Mesendoderm (in vitro differentiated cells): ENCODE measurements around the gene KRT15.
A peak's percentile ranks its signal among the peaks of the same experiment; 100 is the strongest.

Experiments used
- DNase-seq: peaks from one replicate; pipeline ENCODE4 v3.0.0; 2013
- H2AK5ac ChIP-seq: 2 replicates; pipeline ENCODE4 v1.6.1; 2013; ENCODE audit warnings: low read length, inconsistent platforms
- H2BK120ac ChIP-seq: 2 replicates; pipeline ENCODE4 v1.6.1; 2013; ENCODE audit warnings: low read depth, mild to moderate bottlenecking, low read length, moderate library complexity, mixed read lengths
- H2BK15ac ChIP-seq: replicated peaks from 2 replicates; pipeline ENCODE4 v1.6.1; 2013; ENCODE audit warnings: low read depth, mild to moderate bottlenecking, moderate library complexity
- H2BK5ac ChIP-seq: 2 replicates; pipeline ENCODE4 v1.6.1; 2013; ENCODE audit warnings: low read length, inconsistent platforms
- H3K18ac ChIP-seq: 2 replicates; pipeline ENCODE4 v1.6.1; 2013; ENCODE audit warnings: mild to moderate bottlenecking, low read length, mixed read lengths
- H3K23ac ChIP-seq: one replicate; pipeline ENCODE4 v1.6.1; 2013; ENCODE audit warnings: low read length
- H3K27ac ChIP-seq: 2 replicates; pipeline ENCODE4 v1.5.1; 2013; ENCODE audit warnings: low read depth, mild to moderate bottlenecking, inconsistent platforms, low read length, moderate library complexity
- H3K27me3 ChIP-seq: 2 replicates; pipeline ENCODE4 v1.6.1; 2013; ENCODE audit warnings: low read length, control low read depth, mild to moderate bottlenecking, inconsistent platforms; ENCODE audit not compliant: insufficient read depth, poor library complexity
- H3K36me3 ChIP-seq: 2 replicates; pipeline ENCODE4 v1.6.1; 2013; ENCODE audit warnings: low read length, inconsistent platforms; ENCODE audit not compliant: control insufficient read depth, insufficient read depth
- H3K4ac ChIP-seq: one replicate; pipeline ENCODE4 v1.6.1; 2013; ENCODE audit warnings: low read depth, mild to moderate bottlenecking, low read length, moderate library complexity
- H3K4me1 ChIP-seq: 2 replicates; pipeline ENCODE4 v1.6.1; 2013; ENCODE audit warnings: low read depth, low read length, inconsistent platforms; ENCODE audit not compliant: control insufficient read depth
- H3K4me2 ChIP-seq: 2 replicates; pipeline ENCODE4 v1.6.1; 2013; ENCODE audit warnings: low read length
- H3K4me3 ChIP-seq: 2 replicates; pipeline ENCODE4 v1.5.1; 2013; ENCODE audit warnings: mild to moderate bottlenecking, low read length
- H3K56ac ChIP-seq: one replicate; pipeline ENCODE4 v1.6.1; 2013; ENCODE audit warnings: low read length
- H3K79me1 ChIP-seq: 2 replicates; pipeline ENCODE4 v1.6.1; 2013; ENCODE audit warnings: low read length, inconsistent platforms
- H3K79me2 ChIP-seq: 2 replicates; pipeline ENCODE4 v1.6.1; 2013; ENCODE audit warnings: mild to moderate bottlenecking, low read length; ENCODE audit not compliant: control insufficient read depth, insufficient read depth
- H3K9ac ChIP-seq: 2 replicates; pipeline ENCODE4 v1.6.1; 2013; ENCODE audit warnings: low read length, inconsistent platforms
- H4K5ac ChIP-seq: one replicate; pipeline ENCODE4 v1.6.1; 2013; ENCODE audit warnings: low read length
- H4K8ac ChIP-seq: one replicate; pipeline ENCODE4 v1.6.1; 2013; ENCODE audit warnings: low read depth, mild to moderate bottlenecking, control low read depth, low read length, moderate library complexity
- WGBS: extraction: QIAGEN DNeasy Blood & Tissue Kit; methylation state at CpG from one replicate; pipeline ENCODE4 v1.1.7; 2013; ENCODE audit warnings: low lambda C conversion rate, missing lambda C conversion rate; ENCODE audit not compliant: insufficient coverage; ENCODE audit errors: extremely low coverage; 5-methylcytosine and 5-hydroxymethylcytosine counted together

Gene KRT15

GRCh38 chr17:41504246-41504977, 14.3 kb downstream of the KRT15 start:
- Histone ChIP-seq H3K27ac (no peak overlapping the region), H2BK120ac (no peak overlapping the region), H3K36me3 (no peaks in the 10 kb centered on the region), H3K23ac (no peak overlapping the region), H3K4ac (no peak overlapping the region), H3K56ac (no peak overlapping the region), H2BK15ac (no peak overlapping the region), H3K18ac (no peak overlapping the region), H3K79me2 (no peaks in the 10 kb centered on the region), H3K4me2 (no peak overlapping the region), H3K4me1 (peaks cover 8% of the 10 kb centered on the region), H2BK5ac (no peak overlapping the region), H4K5ac (no peak overlapping the region), H3K79me1 (no peaks in the 10 kb centered on the region), H4K8ac (no peak overlapping the region), H3K27me3 (no peaks in the 10 kb centered on the region), H2AK5ac (no peak overlapping the region), H3K4me3 (no peak overlapping the region), H3K9ac (no peak overlapping the region)
- DNase-seq, result no peak
- WGBS, result no CpG with 5 or more reads among the region's 8 CpGs

- no peak overlapping the region for H3K9ac ChIP-seq
- no peak overlapping the region for H2BK5ac ChIP-seq
- H3K27ac ChIP-seq, result no peak overlapping the region
- H3K4ac ChIP-seq, result no peak overlapping the region
- H3K79me2 ChIP-seq, result no peaks in the 10 kb centered on the region
- H2BK15ac ChIP-seq, result no peak overlapping the region
- WGBS, result no CpG with 5 or more reads among the region's 9 CpGs
- H3K4me3 ChIP-seq, result no peak overlapping the region
- no peak overlapping the region for H4K8ac ChIP-seq
- no peak overlapping the region for H4K5ac ChIP-seq
- H3K4me2 ChIP-seq, result no peak overlapping the region
- no peaks in the 10 kb centered on the region for H3K27me3 ChIP-seq
- no peak overlapping the region for H2BK120ac ChIP-seq
- H3K4me1 ChIP-seq, result peaks cover 8% of the 10 kb centered on the region
- no peak overlapping the region for H3K23ac ChIP-seq
- DNase-seq, result no peak
- no peak overlapping the region for H3K56ac ChIP-seq
- no peaks in the 10 kb centered on the region for H3K79me1 ChIP-seq
- no peaks in the 10 kb centered on the region for H3K36me3 ChIP-seq
- H2AK5ac ChIP-seq, result no peak overlapping the region
- H3K18ac ChIP-seq, result no peak overlapping the region
These were observed 15.5 kb downstream of the KRT15 start for GRCh38 chr17:41503202-41503601.

- Histone ChIP-seq H2BK5ac (no peak overlapping the region), H3K56ac (peak overlapping the region; percentile 28), H3K36me3 (no peaks in the 10 kb centered on the region), H3K9ac (no peak overlapping the region), H3K23ac (peak overlapping the region; percentile 75), H4K5ac (no peak overlapping the region), H3K18ac (no peak overlapping the region), H3K4me3 (no peak overlapping the region), H3K4me2 (no peak overlapping the region), H3K4ac (no peak overlapping the region), H2BK15ac (no peak overlapping the region), H3K79me1 (no peaks in the 10 kb centered on the region), H3K79me2 (no peaks in the 10 kb centered on the region), H2BK120ac (no peak overlapping the region), H4K8ac (no peak overlapping the region), H3K27me3 (no peaks in the 10 kb centered on the region), H3K4me1 (peaks cover 11% of the 10 kb centered on the region), H2AK5ac (no peak overlapping the region), H3K27ac (no peak overlapping the region)
- peak; percentile 63 for DNase-seq
- no CpG with 5 or more reads among the region's 15 CpGs for WGBS
These were observed 18.4 kb downstream of the KRT15 start for GRCh38 chr17:41500131-41500911.

- Histone ChIP-seq H4K8ac (no peak overlapping the region), H3K79me1 (no peaks in the 10 kb centered on the region), H3K23ac (no peak overlapping the region), H3K27ac (no peak overlapping the region), H2BK5ac (no peak overlapping the region), H2BK120ac (no peak overlapping the region), H3K18ac (no peak overlapping the region), H3K4me1 (peaks cover 11% of the 10 kb centered on the region), H3K36me3 (no peaks in the 10 kb centered on the region), H2BK15ac (no peak overlapping the region), H3K56ac (no peak overlapping the region), H3K79me2 (no peaks in the 10 kb centered on the region), H3K4me3 (no peak overlapping the region), H3K4ac (no peak overlapping the region), H3K9ac (no peak overlapping the region), H4K5ac (no peak overlapping the region), H3K4me2 (no peak overlapping the region), H2AK5ac (no peak overlapping the region), H3K27me3 (no peaks in the 10 kb centered on the region)
- no CpG with 5 or more reads among the region's 5 CpGs for WGBS
- no peak for DNase-seq
These were observed 19.0 kb downstream of the KRT15 start for GRCh38 chr17:41499714-41500113.

- Histone ChIP-seq H3K27me3 (no peaks in the 10 kb centered on the region), H3K18ac (no peak overlapping the region), H3K36me3 (no peaks in the 10 kb centered on the region), H3K79me1 (no peaks in the 10 kb centered on the region), H4K8ac (no peak overlapping the region), H3K9ac (no peak overlapping the region), H3K4me2 (no peak overlapping the region), H2BK15ac (no peak overlapping the region), H2BK120ac (no peak overlapping the region), H3K27ac (no peak overlapping the region), H3K23ac (no peak overlapping the region), H3K4me3 (no peak overlapping the region), H3K4ac (no peak overlapping the region), H3K4me1 (peaks cover 11% of the 10 kb centered on the region), H4K5ac (no peak overlapping the region), H3K56ac (no peak overlapping the region), H2AK5ac (no peak overlapping the region), H2BK5ac (no peak overlapping the region), H3K79me2 (no peaks in the 10 kb centered on the region)
- no CpG with 5 or more reads among the region's 6 CpGs for WGBS
- no peak for DNase-seq
These were observed 20.4 kb downstream of the KRT15 start for GRCh38 chr17:41498276-41498675.
